ENCODE measurements around the gene S100A14. TPM values are rescaled to one million over a fixed set of nuclear protein-coding genes. Genes with fewer than 3 reads are reported as not detected.
"Not testable (repeated sequence)": the region's sequence is repeated elsewhere in the genome, so short reads cannot be mapped to it uniquely, and the experiment has no call there.

The S100A14 gene
- total RNA-seq, 1 experiment from 2014 or later: not detected

DNA sequence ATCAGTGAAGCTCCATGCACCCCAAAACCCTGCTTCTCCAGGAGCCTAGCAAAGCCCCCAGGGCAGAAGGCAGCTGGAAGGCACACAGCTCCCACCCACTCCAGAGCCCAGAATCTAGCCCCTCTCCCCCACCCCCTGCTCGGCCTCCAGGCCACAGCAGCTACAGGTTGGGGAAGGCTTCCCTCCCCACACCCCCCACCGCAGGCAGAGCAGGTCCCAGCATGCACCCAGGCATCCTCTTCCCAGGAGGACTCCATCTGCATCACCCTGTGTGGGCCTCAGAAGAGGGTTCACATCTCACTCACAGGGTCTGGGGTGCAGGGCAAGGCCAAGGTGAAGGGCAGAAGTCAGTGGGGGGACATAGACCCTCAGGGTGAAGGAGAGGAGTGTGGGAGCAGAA is 719 bp downstream of the S100A14 start:
- DNase-seq (ENCODE audit: low read depth): no peak

DNA sequence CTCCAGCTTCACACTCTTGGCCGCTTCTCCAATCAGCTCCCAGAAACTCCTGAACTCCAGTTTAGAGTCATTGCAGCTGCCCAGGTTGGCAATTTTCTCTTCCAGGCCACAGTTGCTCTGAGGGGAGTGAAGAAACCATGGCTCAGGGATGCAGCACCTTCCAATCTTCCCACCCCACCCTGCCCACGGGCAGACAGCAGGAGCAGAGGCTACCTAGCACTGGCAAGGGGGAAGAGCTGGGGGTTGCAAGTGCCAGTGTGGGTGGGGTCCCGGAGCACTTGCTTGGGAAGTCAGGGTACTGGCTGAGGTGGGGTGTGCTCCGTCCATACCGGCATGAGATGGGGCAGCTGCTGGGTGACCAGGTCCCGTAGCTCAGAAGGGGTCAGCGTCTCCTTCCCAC is 1.2 kb downstream of the S100A14 start:
- DNase-seq (ENCODE audit: low read depth): no peak

DNA sequence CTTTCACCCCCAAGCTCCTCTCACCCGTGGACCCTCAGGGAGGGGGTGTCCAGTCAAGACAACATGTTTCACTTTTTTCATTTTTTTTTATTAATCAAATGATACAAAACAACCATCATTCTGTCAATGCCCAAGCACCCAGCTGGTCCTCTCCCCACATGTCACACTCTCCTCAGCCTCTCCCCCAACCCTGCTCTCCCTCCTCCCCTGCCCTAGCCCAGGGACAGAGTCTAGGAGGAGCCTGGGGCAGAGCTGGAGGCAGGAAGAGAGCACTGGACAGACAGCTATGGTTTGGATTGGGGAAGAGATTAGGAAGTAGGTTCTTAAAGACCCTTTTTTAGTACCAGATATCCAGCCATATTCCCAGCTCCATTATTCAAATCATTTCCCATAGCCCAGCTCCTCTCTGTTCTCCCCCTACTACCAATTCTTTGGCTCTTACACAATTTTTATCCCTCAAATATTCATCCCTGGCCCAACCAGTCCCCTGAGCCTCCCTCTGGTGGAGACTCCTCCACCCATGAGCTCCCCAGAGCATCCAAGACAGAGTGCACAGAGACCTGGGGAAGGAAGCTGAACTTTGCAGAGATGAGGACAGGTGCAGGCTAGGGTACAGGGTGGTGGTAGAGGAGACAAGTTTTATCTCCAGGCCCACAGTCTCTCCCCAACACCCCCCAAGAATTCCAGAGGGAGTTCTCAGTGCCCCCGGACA is 1.8 kb downstream of the S100A14 start:
- DNase-seq (ENCODE audit: low read depth): no peak

DNA sequence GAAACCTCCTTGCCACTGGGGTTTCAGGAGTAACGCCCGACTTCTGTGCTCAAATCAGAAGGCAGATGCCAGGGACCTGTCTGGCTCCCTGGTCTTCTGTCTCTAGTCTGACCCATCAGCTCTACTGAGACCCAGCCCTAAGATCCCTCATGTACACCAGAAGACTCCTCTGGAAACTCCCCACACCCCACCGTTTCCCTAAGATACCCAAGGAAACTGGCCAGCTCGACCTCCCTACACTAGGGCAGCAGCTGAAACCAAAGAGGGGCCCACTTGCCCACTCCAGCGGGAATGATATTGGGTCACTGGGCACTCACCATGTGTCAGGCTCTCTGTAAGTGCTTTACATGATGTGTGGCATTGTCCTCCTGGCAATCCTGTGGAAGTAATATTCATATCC is 2.7 kb downstream of the S100A14 start:
- DNase-seq (ENCODE audit: low read depth): no peak

GRCh38 chr1:153612755-153613331 is 3.3 kb downstream of the S100A14 start, which contains the start of gene S100A16:
Gene S100A16, minus strand, starts transcription at chr1:153613137. Its CDS starts 4,986 bp downstream, at chr1:153608151.
- peak; percentile 60 for DNase-seq (ENCODE audit: low read depth)

DNA sequence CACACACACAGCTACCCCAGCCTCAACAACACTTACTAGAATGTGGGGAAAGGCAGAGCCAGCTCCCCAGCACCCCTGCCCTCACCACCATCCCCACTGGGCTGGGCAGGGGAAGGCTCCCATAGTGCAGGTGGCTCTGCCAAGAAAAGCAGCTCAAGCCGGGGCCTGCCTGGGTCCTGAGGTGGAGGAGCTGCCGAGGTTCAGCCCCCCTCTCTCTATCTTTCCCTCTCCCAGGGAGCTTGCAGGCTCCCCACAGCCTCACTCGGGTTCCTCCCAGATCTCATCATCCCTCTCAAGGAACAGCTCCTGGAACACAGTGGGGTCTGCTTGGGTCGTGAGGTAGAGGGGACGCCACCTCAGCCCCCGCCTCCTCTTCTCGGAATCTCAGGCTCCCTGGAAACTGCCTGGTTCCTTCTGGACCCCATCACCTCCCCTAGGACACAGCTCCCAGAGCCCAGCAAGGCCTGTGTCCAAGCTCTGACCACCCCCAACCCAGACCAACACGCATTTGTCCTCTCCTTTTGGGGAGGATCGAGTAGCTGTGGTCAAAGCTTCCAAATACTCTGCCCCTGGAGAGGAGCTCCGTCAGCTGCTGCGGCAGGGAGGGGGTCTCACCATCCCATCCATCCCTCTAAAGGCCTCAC is 3.9 kb downstream of the S100A14 start:
- no peak for DNase-seq (ENCODE audit: low read depth)

- DNase-seq (ENCODE audit: low read depth): no peak
Observed at GRCh38 chr1:153611356-153611755, 4.8 kb downstream of the S100A14 start.

- DNase-seq (ENCODE audit: low read depth): peak; percentile 37
Observed at GRCh38 chr1:153610811-153611301, 5.3 kb downstream of the S100A14 start.

DNA sequence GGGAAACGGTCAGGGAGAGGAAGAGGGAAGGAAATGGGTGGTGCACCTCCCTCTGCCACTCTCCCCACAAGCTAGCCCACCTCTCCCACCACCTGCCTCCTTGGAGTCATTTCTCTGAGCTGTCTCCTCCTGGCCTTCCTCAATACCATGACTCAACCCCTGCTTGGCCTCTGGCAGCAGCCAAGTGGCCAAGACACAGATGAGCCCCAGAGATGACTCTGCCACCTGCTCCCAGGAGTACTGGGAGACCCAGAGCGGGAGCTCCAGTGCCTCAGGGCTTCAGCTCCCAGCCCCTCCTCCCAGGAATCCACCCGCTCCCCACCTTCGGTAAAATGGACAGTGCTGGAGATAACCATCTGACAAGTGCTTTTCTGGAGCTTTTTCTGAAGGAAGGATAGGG is 5.8 kb downstream of the S100A14 start:
- DNase-seq (ENCODE audit: low read depth): peak; percentile 40

- DNase-seq (ENCODE audit: low read depth): no peak
Observed at GRCh38 chr1:153609585-153609907, 6.6 kb downstream of the S100A14 start.

GRCh38 chr1:153608742-153609584 is 7.2 kb downstream of the S100A14 start:
- peak; percentile 97 for DNase-seq (ENCODE audit: low read depth)

DNA sequence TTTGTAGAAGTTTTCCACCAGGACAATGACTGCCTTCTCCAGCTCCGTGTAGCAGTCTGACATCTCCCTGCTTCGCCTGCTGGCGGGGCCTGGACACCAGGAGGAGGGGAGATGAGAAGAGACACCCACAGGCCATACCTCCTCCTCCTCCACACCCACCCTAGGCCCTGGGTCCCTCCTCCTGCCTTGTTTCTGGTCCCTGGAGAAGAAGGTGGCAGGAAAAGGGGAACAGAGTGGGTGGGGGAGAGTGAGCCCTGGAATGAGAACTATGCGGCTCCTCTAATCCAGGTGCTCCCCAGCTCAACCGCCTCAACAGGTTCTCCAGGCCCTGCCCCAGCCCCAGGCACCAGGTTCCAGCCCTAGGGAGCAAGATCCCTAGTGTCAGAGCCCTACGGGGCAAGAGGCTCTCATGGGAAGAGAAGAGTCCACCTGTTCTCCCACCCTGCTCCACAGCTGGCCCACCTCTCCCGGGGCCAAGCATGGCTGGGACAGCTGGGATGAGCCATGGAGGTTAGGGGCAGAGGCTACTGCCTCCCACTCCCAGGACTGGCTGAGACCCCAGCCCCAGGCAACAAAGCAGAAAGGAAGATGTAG is 7.9 kb downstream of the S100A14 start:
- DNase-seq (ENCODE audit: low read depth): peak; percentile 44

DNA sequence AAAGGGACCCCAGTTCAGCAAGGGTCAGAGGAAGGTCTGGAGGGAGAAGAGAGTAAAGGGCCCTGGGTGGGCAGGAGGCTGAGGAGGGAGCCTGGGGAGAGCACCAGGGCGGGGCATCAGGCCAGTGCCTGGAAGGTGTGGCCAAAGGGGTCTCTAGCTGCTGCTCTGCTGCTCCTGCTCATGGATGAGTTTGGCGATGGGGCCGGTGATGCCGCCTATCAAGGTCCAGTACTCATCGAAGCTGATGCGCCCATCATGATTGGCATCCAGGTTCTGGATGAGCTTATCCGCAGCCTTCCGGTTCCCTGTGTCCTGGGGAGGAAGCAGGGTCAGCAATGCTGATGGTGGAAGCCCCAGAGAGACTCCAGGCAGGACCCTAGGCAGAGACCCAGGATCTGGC is 8.7 kb downstream of the S100A14 start:
- DNase-seq (ENCODE audit: low read depth): no peak

- no peak for DNase-seq (ENCODE audit: low read depth)
Observed at GRCh38 chr1:153606194-153606593, 9.9 kb downstream of the S100A14 start.

DNA sequence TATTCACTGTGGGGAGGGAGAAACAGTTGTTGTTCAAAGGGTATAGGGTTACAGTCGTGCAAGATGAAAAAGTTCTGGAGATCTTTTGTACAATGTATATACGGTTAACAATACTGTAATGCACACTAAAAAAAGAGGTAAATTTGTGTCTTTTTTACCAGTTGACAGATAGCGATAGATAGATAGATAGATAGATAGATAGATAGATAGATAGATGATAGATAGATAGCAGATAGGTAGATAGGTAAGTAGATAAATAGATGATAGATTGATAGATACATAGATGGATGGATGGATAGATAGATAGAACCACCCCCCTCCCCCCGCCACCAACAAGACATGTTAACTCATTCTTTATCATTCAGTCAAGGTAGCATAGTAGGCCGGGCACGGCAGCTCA is 13.4 kb downstream of the S100A14 start:
- no peak for DNase-seq (ENCODE audit: low read depth)

- no peak for DNase-seq (ENCODE audit: low read depth)
Observed at GRCh38 chr1:153599847-153600246, 16.3 kb downstream of the S100A14 start.

- DNase-seq (ENCODE audit: low read depth): peak; percentile 76
Observed at GRCh38 chr1:153598309-153599172, 17.6 kb downstream of the S100A14 start.

DNA sequence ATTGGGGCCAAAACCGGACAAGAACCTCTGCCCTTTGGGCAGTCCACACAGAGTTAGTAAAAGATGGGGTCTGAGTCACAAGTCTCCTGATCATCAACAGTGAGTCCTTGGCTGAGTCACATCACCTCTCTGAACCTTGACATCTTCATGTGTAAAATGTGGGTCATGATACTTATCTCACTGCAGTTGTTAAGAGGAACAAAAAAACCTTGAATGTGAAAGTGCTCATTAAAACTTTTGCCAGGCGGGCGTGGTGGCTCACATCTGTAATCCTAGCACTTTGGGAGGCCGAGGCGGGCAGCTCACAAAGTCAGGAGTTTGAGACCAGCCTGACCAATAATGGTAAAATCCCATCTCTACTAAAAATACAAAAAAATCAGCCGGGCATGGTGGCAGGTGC is 18.9 kb downstream of the S100A14 start:
- DNase-seq (ENCODE audit: low read depth): peak; percentile 61

DNA sequence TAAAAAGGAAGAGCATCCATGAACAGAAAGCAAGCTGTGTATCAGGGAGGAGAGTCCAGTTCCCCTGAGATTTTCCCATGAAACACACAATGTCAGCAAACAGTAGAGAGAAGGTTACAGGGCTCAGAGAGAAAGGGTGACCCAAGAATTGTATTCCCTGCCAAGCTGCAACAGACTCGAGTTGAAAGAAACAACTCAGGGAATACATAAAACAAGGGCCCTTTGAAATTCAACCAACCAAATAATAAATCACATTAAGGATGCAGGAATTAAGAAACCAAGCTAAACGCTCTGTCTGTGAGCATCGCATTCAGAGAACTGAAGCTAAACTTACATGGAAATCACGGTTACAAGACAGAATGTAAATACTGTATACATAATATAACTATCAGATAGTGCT is 23.4 kb downstream of the S100A14 start:
- DNase-seq (ENCODE audit: low read depth): no peak

GRCh38 chr1:153588482-153588881 is 27.6 kb downstream of the S100A14 start:
- DNase-seq (ENCODE audit: low read depth): no peak

- not testable (repeated sequence) for DNase-seq (ENCODE audit: low read depth)
Observed at GRCh38 chr1:153588033-153588432, 28.1 kb downstream of the S100A14 start.
